CD8-positive, alpha-beta memory T cell (primary cell): ENCODE results near the gene GSTA3. TPM values are rescaled to one million over a fixed set of nuclear protein-coding genes. Genes with fewer than 3 reads are reported as not detected.

Experiments
- polyA plus RNA-seq: library from polyadenylated mRNA; unstranded; fragments of 300-500 nt; fragmentation: Illumina TruSeq; gene quantifications from one replicate; pipeline ENCODE4 v1.2.3, GENCODE V29; 2021
- total RNA-seq, 2 experiments: library from RNA; stranded (reverse); gene quantifications; one replicate each; pipeline ENCODE4 v1.2.3, GENCODE V29; 2021

Gene GSTA3
- total and polyA plus RNA-seq, 3 experiments from 2014 or later, result not detected

Other genes starting within 250 kb of the GSTA3 start
- 10 to 100 TPM; 20.1 to 23.7 TPM for gene TMEM14A, start 238.6 kb downstream of the GSTA3 start, total RNA-seq
- 27.3 TPM for gene TMEM14A, start 238.6 kb downstream of the GSTA3 start, polyA plus RNA-seq
- gene GSTA2, start 146.2 kb downstream of the GSTA3 start, total RNA-seq, result not detected
- not detected for gene GSTA2, start 146.2 kb downstream of the GSTA3 start, polyA plus RNA-seq
- gene GSTA1, start 105.9 kb downstream of the GSTA3 start, total RNA-seq, result not detected
- gene GSTA1, start 105.9 kb downstream of the GSTA3 start, polyA plus RNA-seq, result not detected
- gene GSTA5, start 68.9 kb downstream of the GSTA3 start, total RNA-seq, result not detected
- not detected for gene GSTA5, start 68.9 kb downstream of the GSTA3 start, polyA plus RNA-seq
- gene GSTA4, start 85.6 kb upstream of the GSTA3 start, total RNA-seq, result 1 to 10 TPM; 4.9 TPM
- 4.6 TPM for gene GSTA4, start 85.6 kb upstream of the GSTA3 start, polyA plus RNA-seq
- gene CILK1, start 152.1 kb upstream of the GSTA3 start, total RNA-seq, result 1 to 10 TPM; 7.4 to 7.7 TPM
- 5.5 TPM for gene CILK1, start 152.1 kb upstream of the GSTA3 start, polyA plus RNA-seq
- 10 to 100 TPM; 62.7 to 71.2 TPM for gene FBXO9, start 155.7 kb upstream of the GSTA3 start, total RNA-seq
- gene FBXO9, start 155.7 kb upstream of the GSTA3 start, polyA plus RNA-seq, result 57.3 TPM
- gene GCM1, start 239.1 kb upstream of the GSTA3 start, total RNA-seq, result not detected
- gene GCM1, start 239.1 kb upstream of the GSTA3 start, polyA plus RNA-seq, result not detected